ENCODE results near the gene VPS52.

The VPS52 gene

GRCh38 chr6:33208091-33208967 is 63.3 kb downstream of the VPS52 start, which contains the start of gene RING1:
TSS of gene RING1 (plus strand) at chr6:33208500. CDS start at chr6:33208823, 323 bp downstream.
- peak; percentile 75 to 76 for DNase-seq

GRCh38 chr6:33207552-33208090 is 64.1 kb downstream of the VPS52 start:
- DNase-seq = no peak

- no peak for DNase-seq
Measured at GRCh38 chr6:33206864-33207551, 64.7 kb downstream of the VPS52 start.

GRCh38 chr6:33206027-33206863 is 65.4 kb downstream of the VPS52 start:
- DNase-seq = no peak

GRCh38 chr6:33205191-33206026 is 66.3 kb downstream of the VPS52 start:
- peak in 1 of 2 experiments; percentile 15 for DNase-seq

- DNase-seq = peak; percentile 88 to 91
Measured at GRCh38 chr6:33204415-33205190, 67.1 kb downstream of the VPS52 start, which contains the start of gene HSD17B8. TSS of gene HSD17B8 (plus strand) at chr6:33204655. CDS start at chr6:33204669, 14 bp downstream.

GRCh38 chr6:33204165-33204414 is 67.6 kb downstream of the VPS52 start:
- DNase-seq = no peak

- DNase-seq = no peak
Measured at GRCh38 chr6:33203443-33204164, 68.1 kb downstream of the VPS52 start.

- DNase-seq = no peak
Measured at GRCh38 chr6:33202799-33203198, 68.9 kb downstream of the VPS52 start.

GRCh38 chr6:33201935-33202334 is 69.7 kb downstream of the VPS52 start:
- DNase-seq = no peak

- peak in 1 of 2 experiments; percentile 48 for DNase-seq
Measured at GRCh38 chr6:33201147-33201545, 70.5 kb downstream of the VPS52 start.

Data from AML-193 (cell line).